Mesendoderm (in vitro differentiated cells): ENCODE results near the gene PPP1R3G.

Experiments used
- DNase-seq: peaks from one replicate; pipeline ENCODE4 v3.0.0; 2013
- H2AK5ac ChIP-seq: 2 replicates; pipeline ENCODE4 v1.6.1; 2013; ENCODE audit warnings: low read length, inconsistent platforms
- H2BK120ac ChIP-seq: 2 replicates; pipeline ENCODE4 v1.6.1; 2013; ENCODE audit warnings: low read depth, mild to moderate bottlenecking, low read length, moderate library complexity, mixed read lengths
- H2BK15ac ChIP-seq: replicated peaks from 2 replicates; pipeline ENCODE4 v1.6.1; 2013; ENCODE audit warnings: low read depth, mild to moderate bottlenecking, moderate library complexity
- H2BK5ac ChIP-seq: 2 replicates; pipeline ENCODE4 v1.6.1; 2013; ENCODE audit warnings: low read length, inconsistent platforms
- H3K18ac ChIP-seq: 2 replicates; pipeline ENCODE4 v1.6.1; 2013; ENCODE audit warnings: mild to moderate bottlenecking, low read length, mixed read lengths
- H3K23ac ChIP-seq: one replicate; pipeline ENCODE4 v1.6.1; 2013; ENCODE audit warnings: low read length
- H3K27ac ChIP-seq: 2 replicates; pipeline ENCODE4 v1.5.1; 2013; ENCODE audit warnings: low read depth, mild to moderate bottlenecking, inconsistent platforms, low read length, moderate library complexity
- H3K27me3 ChIP-seq: 2 replicates; pipeline ENCODE4 v1.6.1; 2013; ENCODE audit warnings: low read length, control low read depth, mild to moderate bottlenecking, inconsistent platforms; ENCODE audit not compliant: insufficient read depth, poor library complexity
- H3K36me3 ChIP-seq: 2 replicates; pipeline ENCODE4 v1.6.1; 2013; ENCODE audit warnings: low read length, inconsistent platforms; ENCODE audit not compliant: control insufficient read depth, insufficient read depth
- H3K4ac ChIP-seq: one replicate; pipeline ENCODE4 v1.6.1; 2013; ENCODE audit warnings: low read depth, mild to moderate bottlenecking, low read length, moderate library complexity
- H3K4me1 ChIP-seq: 2 replicates; pipeline ENCODE4 v1.6.1; 2013; ENCODE audit warnings: low read depth, low read length, inconsistent platforms; ENCODE audit not compliant: control insufficient read depth
- H3K4me2 ChIP-seq: 2 replicates; pipeline ENCODE4 v1.6.1; 2013; ENCODE audit warnings: low read length
- H3K4me3 ChIP-seq: 2 replicates; pipeline ENCODE4 v1.5.1; 2013; ENCODE audit warnings: mild to moderate bottlenecking, low read length
- H3K56ac ChIP-seq: one replicate; pipeline ENCODE4 v1.6.1; 2013; ENCODE audit warnings: low read length
- H3K79me1 ChIP-seq: 2 replicates; pipeline ENCODE4 v1.6.1; 2013; ENCODE audit warnings: low read length, inconsistent platforms
- H3K79me2 ChIP-seq: 2 replicates; pipeline ENCODE4 v1.6.1; 2013; ENCODE audit warnings: mild to moderate bottlenecking, low read length; ENCODE audit not compliant: control insufficient read depth, insufficient read depth
- H3K9ac ChIP-seq: 2 replicates; pipeline ENCODE4 v1.6.1; 2013; ENCODE audit warnings: low read length, inconsistent platforms
- H4K5ac ChIP-seq: one replicate; pipeline ENCODE4 v1.6.1; 2013; ENCODE audit warnings: low read length
- H4K8ac ChIP-seq: one replicate; pipeline ENCODE4 v1.6.1; 2013; ENCODE audit warnings: low read depth, mild to moderate bottlenecking, control low read depth, low read length, moderate library complexity
- whole genome bisulfite sequencing: extraction: QIAGEN DNeasy Blood & Tissue Kit; methylation state at CpG from one replicate; pipeline ENCODE4 v1.1.7; 2013; ENCODE audit warnings: low lambda C conversion rate, missing lambda C conversion rate; ENCODE audit not compliant: insufficient coverage; ENCODE audit errors: extremely low coverage; 5-methylcytosine and 5-hydroxymethylcytosine counted together

The PPP1R3G gene

GRCh38 chr6:5045416-5045815 is 39.7 kb upstream of the PPP1R3G start:
- no CpG with 5 or more reads among the region's 8 CpGs for WGBS
- H3K9ac ChIP-seq, result no peak overlapping the region
- H3K4ac ChIP-seq, result no peak overlapping the region
- no peak overlapping the region for H3K56ac ChIP-seq
- no peaks in the 10 kb centered on the region for H3K27me3 ChIP-seq
- H2BK5ac ChIP-seq, result no peak overlapping the region
- H3K4me3 ChIP-seq, result no peak overlapping the region
- H4K5ac ChIP-seq, result no peak overlapping the region
- no peak overlapping the region for H3K18ac ChIP-seq
- no peaks in the 10 kb centered on the region for H3K79me1 ChIP-seq
- H3K27ac ChIP-seq, result no peak overlapping the region
- H2AK5ac ChIP-seq, result no peak overlapping the region
- H3K36me3 ChIP-seq, result no peaks in the 10 kb centered on the region
- no peaks in the 10 kb centered on the region for H3K4me1 ChIP-seq
- no peak for DNase-seq
- no peak overlapping the region for H2BK15ac ChIP-seq
- H3K4me2 ChIP-seq, result no peak overlapping the region
- no peaks in the 10 kb centered on the region for H3K79me2 ChIP-seq
- H3K23ac ChIP-seq, result no peak overlapping the region
- H2BK120ac ChIP-seq, result no peak overlapping the region
- H4K8ac ChIP-seq, result no peak overlapping the region

DNA sequence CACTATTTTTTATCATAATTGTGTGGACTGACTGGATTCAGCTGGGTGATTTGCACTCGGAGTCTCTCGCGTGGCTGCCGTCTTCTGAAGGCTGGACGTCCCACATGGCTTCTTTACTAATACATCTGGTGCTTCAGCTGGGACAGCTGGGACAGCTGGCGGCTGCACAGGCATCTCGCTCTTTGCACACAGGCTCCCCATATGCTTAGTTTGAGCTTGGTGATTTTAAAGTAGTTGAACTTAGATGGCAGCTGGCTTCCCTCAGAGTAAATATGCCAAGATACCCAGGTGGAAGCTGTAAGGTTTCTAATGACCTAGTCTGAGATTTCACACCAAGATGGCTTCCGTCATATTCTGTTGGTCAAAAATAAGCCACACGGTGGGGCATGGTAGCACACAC is 38.7 kb upstream of the PPP1R3G start:
- Histone ChIP-seq H2AK5ac (no peak overlapping the region), H2BK120ac (no peak overlapping the region), H4K5ac (no peak overlapping the region), H3K79me1 (no peaks in the 10 kb centered on the region), H2BK15ac (no peak overlapping the region), H3K4me1 (no peaks in the 10 kb centered on the region), H3K27ac (no peak overlapping the region), H3K4me3 (no peak overlapping the region), H2BK5ac (no peak overlapping the region), H3K27me3 (no peaks in the 10 kb centered on the region), H3K36me3 (no peaks in the 10 kb centered on the region), H3K4me2 (no peak overlapping the region), H3K9ac (no peak overlapping the region), H3K79me2 (no peaks in the 10 kb centered on the region), H3K18ac (no peak overlapping the region), H4K8ac (no peak overlapping the region), H3K23ac (no peak overlapping the region), H3K56ac (no peak overlapping the region), H3K4ac (no peak overlapping the region)
- no CpG with 5 or more reads among the region's 9 CpGs for WGBS
- DNase-seq, result no peak

DNA sequence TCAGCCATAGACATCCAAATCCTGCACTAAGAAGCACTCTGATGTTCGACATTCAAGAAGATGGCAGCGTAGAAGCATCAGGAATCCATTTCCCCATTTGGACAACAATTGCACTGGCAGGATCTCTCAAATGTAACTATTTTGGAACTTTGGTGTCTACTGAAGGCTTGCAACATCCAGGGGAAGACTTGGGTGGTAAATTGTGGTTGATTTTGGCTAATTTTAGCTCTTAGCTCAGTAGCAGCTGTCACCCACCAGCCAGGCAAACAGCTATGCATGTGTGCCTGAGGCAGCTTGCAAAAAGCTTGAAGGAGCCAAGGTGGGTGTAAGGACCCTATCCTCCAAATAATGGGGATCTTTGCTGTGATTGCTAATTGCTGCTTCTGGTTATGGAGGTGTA is 35.1 kb upstream of the PPP1R3G start:
- no peaks in the 10 kb centered on the region for H3K79me2 ChIP-seq
- no peak overlapping the region for H2BK15ac ChIP-seq
- no peak overlapping the region for H4K5ac ChIP-seq
- no peak overlapping the region for H3K56ac ChIP-seq
- H2AK5ac ChIP-seq, result no peak overlapping the region
- H2BK5ac ChIP-seq, result no peak overlapping the region
- no peaks in the 10 kb centered on the region for H3K27me3 ChIP-seq
- DNase-seq, result no peak
- no peak overlapping the region for H3K18ac ChIP-seq
- WGBS, result no CpG with 5 or more reads among the region's 2 CpGs
- no peak overlapping the region for H3K4me2 ChIP-seq
- no peaks in the 10 kb centered on the region for H3K36me3 ChIP-seq
- H4K8ac ChIP-seq, result no peak overlapping the region
- H3K4me1 ChIP-seq, result no peaks in the 10 kb centered on the region
- H3K4me3 ChIP-seq, result no peak overlapping the region
- H3K27ac ChIP-seq, result no peak overlapping the region
- H3K79me1 ChIP-seq, result no peaks in the 10 kb centered on the region
- no peak overlapping the region for H3K9ac ChIP-seq
- H3K23ac ChIP-seq, result no peak overlapping the region
- no peak overlapping the region for H3K4ac ChIP-seq
- H2BK120ac ChIP-seq, result no peak overlapping the region

DNA sequence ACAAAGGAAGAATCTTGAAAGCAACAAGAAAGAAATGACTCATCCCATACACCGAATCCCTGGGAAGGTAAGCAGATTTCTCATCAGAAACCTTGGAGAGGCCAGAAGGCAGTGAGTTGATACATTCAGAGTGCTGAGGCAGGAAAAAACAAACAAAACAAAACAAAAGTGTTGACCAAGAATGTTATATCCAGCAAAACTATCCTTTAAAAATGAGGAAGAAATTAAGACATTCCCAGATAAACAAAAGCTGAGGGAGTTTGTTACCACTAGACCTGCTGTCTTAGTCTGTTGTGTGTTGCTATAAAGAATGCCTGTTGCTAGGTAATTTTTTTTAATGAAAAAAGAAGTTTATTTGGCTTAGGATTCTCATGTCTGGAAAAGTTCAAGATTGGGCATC is 33.7 kb upstream of the PPP1R3G start:
- Histone ChIP-seq H4K5ac (no peak overlapping the region), H3K79me1 (no peaks in the 10 kb centered on the region), H3K4me3 (no peak overlapping the region), H3K56ac (no peak overlapping the region), H3K4me1 (no peaks in the 10 kb centered on the region), H4K8ac (no peak overlapping the region), H3K27me3 (no peaks in the 10 kb centered on the region), H3K23ac (no peak overlapping the region), H3K18ac (no peak overlapping the region), H2AK5ac (no peak overlapping the region), H3K9ac (no peak overlapping the region), H2BK120ac (no peak overlapping the region), H3K4ac (no peak overlapping the region), H3K36me3 (no peaks in the 10 kb centered on the region), H3K27ac (no peak overlapping the region), H3K4me2 (no peak overlapping the region), H2BK15ac (no peak overlapping the region), H3K79me2 (no peaks in the 10 kb centered on the region), H2BK5ac (no peak overlapping the region)
- DNase-seq, result no peak
- WGBS, result no CpG with 5 or more reads among the region's 1 CpG

DNA sequence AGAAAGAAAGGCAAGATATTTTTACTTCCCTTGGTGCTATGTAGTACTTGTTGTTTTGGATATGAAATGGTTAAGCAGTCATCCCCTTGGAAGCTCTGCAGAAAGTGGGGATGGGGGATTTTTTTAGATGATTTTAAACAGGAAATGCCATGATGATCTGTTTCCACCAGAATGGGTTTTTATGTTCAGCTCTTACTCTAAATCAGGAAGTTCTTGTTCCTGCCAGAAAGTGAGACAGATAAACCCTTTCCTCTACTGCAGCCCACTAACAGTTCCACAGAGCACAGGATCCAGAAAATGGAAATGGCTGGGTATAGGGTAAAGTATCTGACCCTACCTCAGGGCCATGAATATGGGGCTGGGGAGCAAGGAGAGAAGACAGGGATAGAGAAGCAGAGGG is 32.1 kb upstream of the PPP1R3G start:
- no peak overlapping the region for H2BK15ac ChIP-seq
- H3K27me3 ChIP-seq, result no peaks in the 10 kb centered on the region
- no peak overlapping the region for H3K4me3 ChIP-seq
- no peak overlapping the region for H2BK5ac ChIP-seq
- H2AK5ac ChIP-seq, result no peak overlapping the region
- H3K9ac ChIP-seq, result no peak overlapping the region
- no peak overlapping the region for H3K4ac ChIP-seq
- no peak overlapping the region for H3K4me2 ChIP-seq
- H3K79me1 ChIP-seq, result no peaks in the 10 kb centered on the region
- H3K56ac ChIP-seq, result no peak overlapping the region
- DNase-seq, result no peak
- no peak overlapping the region for H3K18ac ChIP-seq
- no peaks in the 10 kb centered on the region for H3K79me2 ChIP-seq
- no peaks in the 10 kb centered on the region for H3K4me1 ChIP-seq
- no peak overlapping the region for H3K23ac ChIP-seq
- no peak overlapping the region for H2BK120ac ChIP-seq
- no peaks in the 10 kb centered on the region for H3K36me3 ChIP-seq
- no peak overlapping the region for H4K5ac ChIP-seq
- H3K27ac ChIP-seq, result no peak overlapping the region
- no peak overlapping the region for H4K8ac ChIP-seq

GRCh38 chr6:5053864-5054244 is 31.3 kb upstream of the PPP1R3G start:
- DNase-seq, result no peak
- Histone ChIP-seq H3K79me1 (no peaks in the 10 kb centered on the region), H2AK5ac (no peak overlapping the region), H2BK5ac (no peak overlapping the region), H2BK120ac (no peak overlapping the region), H3K36me3 (no peaks in the 10 kb centered on the region), H3K4ac (no peak overlapping the region), H3K23ac (no peak overlapping the region), H3K9ac (no peak overlapping the region), H3K79me2 (no peaks in the 10 kb centered on the region), H3K4me2 (no peak overlapping the region), H3K4me1 (no peaks in the 10 kb centered on the region), H3K56ac (no peak overlapping the region), H4K5ac (no peak overlapping the region), H3K18ac (no peak overlapping the region), H2BK15ac (no peak overlapping the region), H4K8ac (no peak overlapping the region), H3K27ac (no peak overlapping the region), H3K4me3 (no peak overlapping the region), H3K27me3 (no peaks in the 10 kb centered on the region)
- WGBS, result no CpG with 5 or more reads among the region's 1 CpG
